Articular chondrocyte of knee joint (primary cell): ENCODE data around the gene KLHL4. TPM values are rescaled to one million over a fixed set of nuclear protein-coding genes. Genes with fewer than 3 reads are reported as not detected.

ENCODE experiments used
- total RNA-seq: library from RNA; depleted of rRNA; stranded (reverse); fragments of >200 nt; gene quantifications from 2 replicates; pipeline ENCODE4 v1.2.3, GENCODE V29; 2012

The KLHL4 gene, protein sequence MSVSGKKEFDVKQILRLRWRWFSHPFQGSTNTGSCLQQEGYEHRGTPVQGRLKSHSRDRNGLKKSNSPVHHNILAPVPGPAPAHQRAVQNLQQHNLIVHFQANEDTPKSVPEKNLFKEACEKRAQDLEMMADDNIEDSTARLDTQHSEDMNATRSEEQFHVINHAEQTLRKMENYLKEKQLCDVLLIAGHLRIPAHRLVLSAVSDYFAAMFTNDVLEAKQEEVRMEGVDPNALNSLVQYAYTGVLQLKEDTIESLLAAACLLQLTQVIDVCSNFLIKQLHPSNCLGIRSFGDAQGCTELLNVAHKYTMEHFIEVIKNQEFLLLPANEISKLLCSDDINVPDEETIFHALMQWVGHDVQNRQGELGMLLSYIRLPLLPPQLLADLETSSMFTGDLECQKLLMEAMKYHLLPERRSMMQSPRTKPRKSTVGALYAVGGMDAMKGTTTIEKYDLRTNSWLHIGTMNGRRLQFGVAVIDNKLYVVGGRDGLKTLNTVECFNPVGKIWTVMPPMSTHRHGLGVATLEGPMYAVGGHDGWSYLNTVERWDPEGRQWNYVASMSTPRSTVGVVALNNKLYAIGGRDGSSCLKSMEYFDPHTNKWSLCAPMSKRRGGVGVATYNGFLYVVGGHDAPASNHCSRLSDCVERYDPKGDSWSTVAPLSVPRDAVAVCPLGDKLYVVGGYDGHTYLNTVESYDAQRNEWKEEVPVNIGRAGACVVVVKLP
- total RNA-seq, result 0.22 TPM in 1 of 2 replicates, not detected in the other

DNA sequence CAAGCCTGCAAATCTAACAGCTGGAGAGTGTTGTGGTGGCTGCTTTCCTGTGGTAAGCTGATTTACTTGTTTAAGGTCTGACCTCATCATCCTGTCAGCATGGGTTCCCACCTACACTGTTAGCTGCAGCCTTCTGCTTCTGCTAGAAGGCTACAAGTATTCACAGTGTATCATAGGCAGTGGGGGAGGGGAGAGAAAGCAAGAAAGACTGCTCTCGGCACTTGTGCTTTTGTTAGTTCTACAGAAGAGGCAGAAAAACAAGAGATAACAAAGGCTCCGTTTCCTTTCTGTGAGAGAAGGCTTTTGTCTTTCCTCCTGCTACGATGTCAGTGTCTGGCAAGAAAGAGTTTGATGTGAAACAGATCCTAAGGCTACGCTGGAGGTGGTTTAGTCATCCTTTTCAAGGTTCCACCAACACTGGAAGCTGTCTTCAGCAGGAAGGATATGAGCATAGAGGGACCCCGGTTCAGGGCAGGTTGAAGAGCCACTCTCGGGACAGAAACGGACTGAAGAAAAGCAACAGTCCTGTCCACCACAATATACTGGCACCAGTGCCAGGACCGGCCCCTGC lies at the start of gene KLHL4:
Gene KLHL4 (plus strand): TSS at position 232 of the 571 bp plus-strand sequence. CDS start 92 bp downstream, at position 324.

